ENCODE measurements around the gene ATXN7L1. TPM values are rescaled to one million over a fixed set of nuclear protein-coding genes. Genes with fewer than 3 reads are reported as not detected.

The ATXN7L1 gene
- total and polyA plus RNA-seq, 2 of the 8 experiments (the other 6 are each of a cell fraction or from before 2014, with no cell fraction given): 14.3 to 34.0 TPM

GRCh38 chr7:105866102-105866801 is 10.1 kb downstream of the ATXN7L1 start (continued):
- TF ChIP-seq, protein P1, sequence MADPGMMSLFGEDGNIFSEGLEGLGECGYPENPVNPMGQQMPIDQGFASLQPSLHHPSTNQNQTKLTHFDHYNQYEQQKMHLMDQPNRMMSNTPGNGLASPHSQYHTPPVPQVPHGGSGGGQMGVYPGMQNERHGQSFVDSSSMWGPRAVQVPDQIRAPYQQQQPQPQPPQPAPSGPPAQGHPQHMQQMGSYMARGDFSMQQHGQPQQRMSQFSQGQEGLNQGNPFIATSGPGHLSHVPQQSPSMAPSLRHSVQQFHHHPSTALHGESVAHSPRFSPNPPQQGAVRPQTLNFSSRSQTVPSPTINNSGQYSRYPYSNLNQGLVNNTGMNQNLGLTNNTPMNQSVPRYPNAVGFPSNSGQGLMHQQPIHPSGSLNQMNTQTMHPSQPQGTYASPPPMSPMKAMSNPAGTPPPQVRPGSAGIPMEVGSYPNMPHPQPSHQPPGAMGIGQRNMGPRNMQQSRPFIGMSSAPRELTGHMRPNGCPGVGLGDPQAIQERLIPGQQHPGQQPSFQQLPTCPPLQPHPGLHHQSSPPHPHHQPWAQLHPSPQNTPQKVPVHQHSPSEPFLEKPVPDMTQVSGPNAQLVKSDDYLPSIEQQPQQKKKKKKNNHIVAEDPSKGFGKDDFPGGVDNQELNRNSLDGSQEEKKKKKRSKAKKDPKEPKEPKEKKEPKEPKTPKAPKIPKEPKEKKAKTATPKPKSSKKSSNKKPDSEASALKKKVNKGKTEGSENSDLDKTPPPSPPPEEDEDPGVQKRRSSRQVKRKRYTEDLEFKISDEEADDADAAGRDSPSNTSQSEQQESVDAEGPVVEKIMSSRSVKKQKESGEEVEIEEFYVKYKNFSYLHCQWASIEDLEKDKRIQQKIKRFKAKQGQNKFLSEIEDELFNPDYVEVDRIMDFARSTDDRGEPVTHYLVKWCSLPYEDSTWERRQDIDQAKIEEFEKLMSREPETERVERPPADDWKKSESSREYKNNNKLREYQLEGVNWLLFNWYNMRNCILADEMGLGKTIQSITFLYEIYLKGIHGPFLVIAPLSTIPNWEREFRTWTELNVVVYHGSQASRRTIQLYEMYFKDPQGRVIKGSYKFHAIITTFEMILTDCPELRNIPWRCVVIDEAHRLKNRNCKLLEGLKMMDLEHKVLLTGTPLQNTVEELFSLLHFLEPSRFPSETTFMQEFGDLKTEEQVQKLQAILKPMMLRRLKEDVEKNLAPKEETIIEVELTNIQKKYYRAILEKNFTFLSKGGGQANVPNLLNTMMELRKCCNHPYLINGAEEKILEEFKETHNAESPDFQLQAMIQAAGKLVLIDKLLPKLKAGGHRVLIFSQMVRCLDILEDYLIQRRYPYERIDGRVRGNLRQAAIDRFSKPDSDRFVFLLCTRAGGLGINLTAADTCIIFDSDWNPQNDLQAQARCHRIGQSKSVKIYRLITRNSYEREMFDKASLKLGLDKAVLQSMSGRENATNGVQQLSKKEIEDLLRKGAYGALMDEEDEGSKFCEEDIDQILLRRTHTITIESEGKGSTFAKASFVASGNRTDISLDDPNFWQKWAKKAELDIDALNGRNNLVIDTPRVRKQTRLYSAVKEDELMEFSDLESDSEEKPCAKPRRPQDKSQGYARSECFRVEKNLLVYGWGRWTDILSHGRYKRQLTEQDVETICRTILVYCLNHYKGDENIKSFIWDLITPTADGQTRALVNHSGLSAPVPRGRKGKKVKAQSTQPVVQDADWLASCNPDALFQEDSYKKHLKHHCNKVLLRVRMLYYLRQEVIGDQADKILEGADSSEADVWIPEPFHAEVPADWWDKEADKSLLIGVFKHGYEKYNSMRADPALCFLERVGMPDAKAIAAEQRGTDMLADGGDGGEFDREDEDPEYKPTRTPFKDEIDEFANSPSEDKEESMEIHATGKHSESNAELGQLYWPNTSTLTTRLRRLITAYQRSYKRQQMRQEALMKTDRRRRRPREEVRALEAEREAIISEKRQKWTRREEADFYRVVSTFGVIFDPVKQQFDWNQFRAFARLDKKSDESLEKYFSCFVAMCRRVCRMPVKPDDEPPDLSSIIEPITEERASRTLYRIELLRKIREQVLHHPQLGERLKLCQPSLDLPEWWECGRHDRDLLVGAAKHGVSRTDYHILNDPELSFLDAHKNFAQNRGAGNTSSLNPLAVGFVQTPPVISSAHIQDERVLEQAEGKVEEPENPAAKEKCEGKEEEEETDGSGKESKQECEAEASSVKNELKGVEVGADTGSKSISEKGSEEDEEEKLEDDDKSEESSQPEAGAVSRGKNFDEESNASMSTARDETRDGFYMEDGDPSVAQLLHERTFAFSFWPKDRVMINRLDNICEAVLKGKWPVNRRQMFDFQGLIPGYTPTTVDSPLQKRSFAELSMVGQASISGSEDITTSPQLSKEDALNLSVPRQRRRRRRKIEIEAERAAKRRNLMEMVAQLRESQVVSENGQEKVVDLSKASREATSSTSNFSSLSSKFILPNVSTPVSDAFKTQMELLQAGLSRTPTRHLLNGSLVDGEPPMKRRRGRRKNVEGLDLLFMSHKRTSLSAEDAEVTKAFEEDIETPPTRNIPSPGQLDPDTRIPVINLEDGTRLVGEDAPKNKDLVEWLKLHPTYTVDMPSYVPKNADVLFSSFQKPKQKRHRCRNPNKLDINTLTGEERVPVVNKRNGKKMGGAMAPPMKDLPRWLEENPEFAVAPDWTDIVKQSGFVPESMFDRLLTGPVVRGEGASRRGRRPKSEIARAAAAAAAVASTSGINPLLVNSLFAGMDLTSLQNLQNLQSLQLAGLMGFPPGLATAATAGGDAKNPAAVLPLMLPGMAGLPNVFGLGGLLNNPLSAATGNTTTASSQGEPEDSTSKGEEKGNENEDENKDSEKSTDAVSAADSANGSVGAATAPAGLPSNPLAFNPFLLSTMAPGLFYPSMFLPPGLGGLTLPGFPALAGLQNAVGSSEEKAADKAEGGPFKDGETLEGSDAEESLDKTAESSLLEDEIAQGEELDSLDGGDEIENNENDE (IDR thresholded peaks at IDR 0.05; ENCODE audit: insufficient replicate concordance, low read length): no peak
- TF ChIP-seq BRCA1 (IDR thresholded peaks at IDR 0.05; ENCODE audit: low read depth, low read length) (no peak), MAFK (IDR thresholded peaks at IDR 0.05; ENCODE audit: low read depth, low read length) (no peak), EZH2 (IDR thresholded peaks at IDR 0.05; ENCODE audit: low read depth, low read length, severe bottlenecking) (no peak), POU5F1 (IDR thresholded peaks at IDR 0.05; ENCODE audit: low read depth, low read length) (no peak), EP300 (IDR thresholded peaks at IDR 0.05; ENCODE audit: borderline replicate concordance in 1 of 2, low read depth in 2 of 2, low read length in 2 of 2) (no peak), RFX5 (IDR thresholded peaks at IDR 0.05; ENCODE audit: borderline replicate concordance, low read depth, low read length) (no peak), RNF2 (IDR thresholded peaks at IDR 0.05; ENCODE audit: borderline replicate concordance, low read depth, low read length, missing control alignments, poor library complexity, severe bottlenecking) (no peak)

Data from H1 (cell line).